Upper lobe of left lung (tissue), 4 donors: ENCODE data around the gene DMTF1.

Experiments used
- CTCF ChIP-seq, 6 experiments: fragments of 450-650 bp in 4 of 6; fragments of 200-600 bp in 2 of 6; sonication (generic) in 2 of 6; IDR thresholded peaks; one replicate each; pipeline ENCODE4 v1.5.1; 2016 to 2019; ENCODE audit warnings: antibody characterized with exemption in 6 of 6
- EP300 ChIP-seq, 4 donors: sonication (generic); formaldehyde crosslinking; IDR thresholded peaks; one replicate each; pipeline ENCODE4 v1.5.1; 2017; ENCODE audit warnings: antibody characterized with exemption in 4 of 4, control low read depth in 2 of 4
- POLR2A ChIP-seq, 4 donors: fragments of 450-650 bp; IDR thresholded peaks; one replicate each; pipeline ENCODE4 v1.5.1; 2016 to 2017; ENCODE audit warnings: antibody characterized with exemption in 4 of 4, mild to moderate bottlenecking in 2 of 4
- POLR2AphosphoS5 ChIP-seq, 2 donors: sonication (generic); formaldehyde crosslinking; IDR thresholded peaks; one replicate each; pipeline ENCODE4 v1.5.1; 2017; ENCODE audit warnings: antibody characterized with exemption in 2 of 2

GRCh38 chr7:87204933-87205332 is 52.7 kb downstream of the DMTF1 start:
- TF ChIP-seq CTCF (IDR thresholded peaks at IDR 0.05) = no peak
- no peak for TF ChIP-seq POLR2AphosphoS5 (IDR thresholded peaks at IDR 0.05)
- no peak for TF ChIP-seq POLR2A (IDR thresholded peaks at IDR 0.05)
- TF ChIP-seq EP300 (IDR thresholded peaks at IDR 0.05) = no peak
